NCI-H226 (cell line): Measurements from ENCODE around the gene RCOR1.

ENCODE experiments used
- DNase-seq: peaks from one replicate; pipeline ENCODE4 v3.0.0-alpha.2; 2015

RCOR1 gene

GRCh38 chr14:102728501-102728900 lies 136.1 kb downstream of the RCOR1 start:
- no peak for DNase-seq

GRCh38 chr14:102729268-102729667 lies 136.8 kb downstream of the RCOR1 start:
- DNase-seq, result no peak

GRCh38 chr14:102729825-102730224 lies 137.4 kb downstream of the RCOR1 start:
- no peak for DNase-seq

GRCh38 chr14:102731101-102731870 lies 138.8 kb downstream of the RCOR1 start:
- DNase-seq, result no peak

GRCh38 chr14:102731871-102732800 lies 139.7 kb downstream of the RCOR1 start:
- no peak for DNase-seq

- no peak for DNase-seq
Measured at GRCh38 chr14:102732924-102733323, 140.5 kb downstream of the RCOR1 start.

- no peak for DNase-seq
Measured at GRCh38 chr14:102733326-102733725, 140.9 kb downstream of the RCOR1 start.

GRCh38 chr14:102734436-102734835 lies 142.0 kb downstream of the RCOR1 start:
- no peak for DNase-seq

- DNase-seq, result no peak
Measured at GRCh38 chr14:102736956-102737355, 144.5 kb downstream of the RCOR1 start.

GRCh38 chr14:102737402-102738372 lies 145.2 kb downstream of the RCOR1 start:
- DNase-seq, result no peak

- DNase-seq, result no peak
Measured at GRCh38 chr14:102738373-102739189, 146.1 kb downstream of the RCOR1 start.

GRCh38 chr14:102739190-102739469 lies 146.7 kb downstream of the RCOR1 start:
- no peak for DNase-seq

GRCh38 chr14:102746634-102747438 lies 154.4 kb downstream of the RCOR1 start:
- no peak for DNase-seq

- no peak for DNase-seq
Measured at GRCh38 chr14:102748806-102749205, 156.4 kb downstream of the RCOR1 start.

GRCh38 chr14:102749393-102750305 lies 157.2 kb downstream of the RCOR1 start:
- DNase-seq, result no peak

GRCh38 chr14:102750376-102750775 lies 157.9 kb downstream of the RCOR1 start:
- no peak for DNase-seq

- DNase-seq, result no peak
Measured at GRCh38 chr14:102751088-102751487, 158.6 kb downstream of the RCOR1 start.

GRCh38 chr14:102752239-102752847 lies 159.9 kb downstream of the RCOR1 start:
- DNase-seq, result no peak
